Stimulated activated effector memory CD8-positive, alpha-beta T cell treated with anti-CD3 and anti-CD28 coated beads, Interleukin-12 subunit alpha, Interleukin-12 subunit beta, amount 100 ng/mL, for 72 hours (primary cell): ENCODE results near the gene SLC25A26.
"Not testable (repeated sequence)": the region's sequence is repeated elsewhere in the genome, so short reads cannot be mapped to it uniquely, and the experiment has no call there.

ENCODE experiments used
- ATAC-seq: fragments of 150-1000 bp; cut with Tn5 transposase; 2 replicates; pipeline ENCODE4 v1.10.0; 2021
- DNase-seq, 2 donors: peaks; one replicate each; pipeline ENCODE4 v3.0.0; 2021 to 2022; ENCODE audit warnings: low spot score in 2 of 2
- H3K27ac Mint-ChIP-seq: one replicate; pipeline ENCODE4 v1.8.0; 2022; ENCODE audit warnings: mild to moderate bottlenecking, mixed read lengths
- H3K36me3 Mint-ChIP-seq: one replicate; pipeline ENCODE4 v1.8.0; 2022; ENCODE audit warnings: mild to moderate bottlenecking, mixed read lengths
- H3K4me1 Mint-ChIP-seq: one replicate; pipeline ENCODE4 v1.8.0; 2022; ENCODE audit warnings: mixed read lengths
- H3K4me3 Mint-ChIP-seq: one replicate; pipeline ENCODE4 v1.8.0; 2022; ENCODE audit warnings: mild to moderate bottlenecking, mixed read lengths
- H3K9me3 Mint-ChIP-seq: one replicate; pipeline ENCODE4 v1.8.0; 2022; ENCODE audit warnings: mixed read lengths

Gene SLC25A26

DNA sequence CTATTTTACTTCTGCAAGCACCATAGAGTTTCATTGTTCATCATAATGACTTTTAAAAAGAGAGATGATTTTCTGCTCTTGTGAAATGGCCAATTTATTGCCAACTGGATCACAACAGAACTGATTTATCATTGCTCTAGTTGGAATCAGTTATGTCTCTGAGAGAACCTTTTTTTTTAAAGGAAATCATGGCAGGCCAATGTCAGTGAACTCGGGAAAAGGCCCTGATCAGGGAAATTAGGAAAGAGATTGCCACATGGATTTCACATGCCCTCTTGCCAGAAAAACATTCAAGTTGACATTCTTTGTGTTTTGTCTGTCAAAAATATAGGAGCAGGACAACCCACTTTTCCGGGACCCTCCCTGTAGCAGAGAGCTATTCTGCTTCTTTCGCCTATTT is 12.6 kb upstream of the SLC25A26 start:
- Mint-ChIP-seq H3K4me3 (no peak overlapping the region), H3K36me3 (no peaks in the 10 kb centered on the region), H3K27ac (no peak overlapping the region), H3K4me1 (no peaks in the 10 kb centered on the region), H3K9me3 (no peaks in the 10 kb centered on the region)
- ATAC-seq = no peak
- DNase-seq = no peak

DNA sequence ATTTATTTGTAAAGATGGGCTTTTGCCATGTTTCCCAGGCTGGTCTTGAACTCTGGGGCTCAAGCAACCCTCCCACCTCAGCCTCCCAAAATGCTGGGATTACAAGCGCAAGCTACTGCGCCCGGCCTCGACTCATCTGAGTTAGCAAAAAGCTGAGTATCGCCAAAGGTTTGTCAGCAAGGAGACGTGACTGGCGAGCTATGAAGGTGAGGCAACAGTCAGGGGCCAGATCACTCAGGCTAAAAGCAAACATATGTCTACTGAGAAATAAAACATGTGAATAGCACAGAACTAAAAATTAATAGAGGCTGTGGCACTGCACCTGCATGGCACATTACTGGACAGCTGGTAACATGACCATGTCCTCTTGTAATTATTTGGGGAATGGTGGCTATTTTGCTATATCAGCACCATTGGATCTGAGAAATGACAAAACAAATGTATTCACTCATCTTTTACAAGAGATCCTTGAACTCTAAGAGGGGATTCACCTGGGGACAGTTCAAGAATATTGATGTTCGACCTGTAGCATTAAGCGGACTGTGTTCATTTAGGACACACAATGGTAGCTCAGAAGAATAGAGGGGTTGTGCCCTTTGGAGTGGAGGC is 10.0 kb upstream of the SLC25A26 start:
- Mint-ChIP-seq H3K4me1 (no peaks in the 10 kb centered on the region), H3K36me3 (no peaks in the 10 kb centered on the region), H3K4me3 (no peak overlapping the region), H3K27ac (no peak overlapping the region), H3K9me3 (no peaks in the 10 kb centered on the region)
- ATAC-seq (no peak), DNase-seq (no peak)

DNA sequence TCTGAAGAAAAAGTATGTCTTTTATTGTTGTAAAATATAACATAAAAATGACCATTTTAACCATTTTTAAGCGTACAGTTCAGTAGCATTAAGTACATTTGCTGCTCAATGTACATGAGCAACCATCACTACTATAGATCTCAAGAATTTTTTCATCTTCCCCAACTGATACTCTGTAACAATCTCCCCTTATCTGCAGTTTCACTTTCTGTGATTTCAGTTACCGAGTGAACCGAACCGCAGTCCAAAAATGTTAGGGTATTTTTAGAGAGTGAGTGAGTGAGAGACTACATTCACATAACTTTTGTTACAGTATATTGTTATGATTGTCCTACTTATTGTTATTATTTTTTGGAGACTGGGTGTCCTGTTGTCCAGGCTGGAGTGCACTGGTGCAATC is 9.0 kb upstream of the SLC25A26 start:
- no peaks in the 10 kb centered on the region for H3K9me3 Mint-ChIP-seq
- no peaks in the 10 kb centered on the region for H3K4me1 Mint-ChIP-seq
- no peak overlapping the region for H3K4me3 Mint-ChIP-seq
- no peak for ATAC-seq
- H3K36me3 Mint-ChIP-seq = no peaks in the 10 kb centered on the region
- H3K27ac Mint-ChIP-seq = no peak overlapping the region
- no peak for DNase-seq

DNA sequence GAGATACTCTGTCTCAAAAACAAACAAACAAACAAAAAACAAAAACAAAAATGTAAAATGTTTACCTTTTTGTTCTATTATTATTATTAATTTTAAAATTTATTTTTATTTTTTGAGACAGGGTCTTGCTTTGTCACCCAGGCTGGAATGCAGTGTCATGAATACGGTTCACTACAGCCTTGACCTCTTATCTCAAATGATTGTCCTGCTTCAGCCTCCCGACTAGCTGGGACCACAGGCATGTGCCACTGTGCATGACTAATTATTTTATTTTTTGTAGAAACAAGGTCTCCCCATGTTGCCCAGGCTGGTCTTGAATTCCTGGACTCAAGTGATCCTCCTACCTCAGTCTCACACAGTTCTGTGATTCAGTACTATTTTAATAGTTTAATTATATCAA is 5.7 kb upstream of the SLC25A26 start:
- H3K9me3 Mint-ChIP-seq = no peaks in the 10 kb centered on the region
- DNase-seq (no peak), ATAC-seq (no peak)
- no peak overlapping the region for H3K27ac Mint-ChIP-seq
- peaks cover 6% of the 10 kb centered on the region for H3K4me1 Mint-ChIP-seq
- H3K4me3 Mint-ChIP-seq = no peak overlapping the region
- no peaks in the 10 kb centered on the region for H3K36me3 Mint-ChIP-seq

DNA sequence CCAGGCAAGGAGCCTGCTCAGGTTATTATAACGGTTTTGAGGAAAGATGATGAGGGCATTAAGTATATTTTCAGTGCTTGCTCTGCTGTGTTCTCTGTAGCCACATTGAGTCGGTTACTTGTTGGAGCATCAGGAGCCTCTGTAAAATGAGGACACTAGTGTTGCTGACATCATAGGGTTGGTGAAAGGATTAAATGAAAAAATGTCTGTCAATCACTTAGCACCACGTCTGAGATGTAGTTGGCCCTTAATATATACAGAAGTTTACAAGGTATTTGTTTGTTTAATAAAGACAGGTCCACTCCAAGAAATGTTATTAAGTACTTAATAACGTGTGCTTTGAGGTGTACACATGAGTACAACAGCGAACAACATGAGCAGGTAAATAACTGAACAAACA is 735 bp upstream of the SLC25A26 start:
- H3K36me3 Mint-ChIP-seq = peaks cover 31% of the 10 kb centered on the region
- peak overlapping the region; percentile 82 for H3K4me3 Mint-ChIP-seq
- H3K4me1 Mint-ChIP-seq = peaks cover 46% of the 10 kb centered on the region
- ATAC-seq (no peak), DNase-seq (no peak)
- peak overlapping the region; percentile 91 for H3K27ac Mint-ChIP-seq
- no peaks in the 10 kb centered on the region for H3K9me3 Mint-ChIP-seq

DNA sequence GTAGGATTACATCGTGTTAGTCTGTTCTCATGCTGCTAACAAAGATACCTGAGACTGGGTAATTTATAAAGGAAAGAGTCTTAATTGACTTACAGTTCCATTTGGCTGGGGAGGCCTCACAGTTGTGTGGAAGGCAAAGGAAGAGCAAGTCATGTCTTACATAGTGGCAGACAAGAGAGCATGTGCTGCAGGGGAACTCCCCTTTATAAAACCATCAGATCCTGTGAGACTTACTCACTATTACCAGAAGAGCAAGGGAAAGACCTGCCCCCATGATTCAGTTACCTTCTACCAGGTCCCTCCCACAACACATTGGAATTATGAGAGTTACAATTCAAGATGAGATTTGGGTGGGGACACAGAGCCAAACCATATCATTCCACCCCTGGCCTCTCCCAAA is 3.4 kb downstream of the SLC25A26 start:
- H3K27ac Mint-ChIP-seq = peak overlapping the region; percentile 33
- no peaks in the 10 kb centered on the region for H3K9me3 Mint-ChIP-seq
- DNase-seq (no peak), ATAC-seq (peak; percentile 67)
- H3K36me3 Mint-ChIP-seq = peaks cover 42% of the 10 kb centered on the region
- H3K4me3 Mint-ChIP-seq = no peak overlapping the region
- H3K4me1 Mint-ChIP-seq = peaks cover 65% of the 10 kb centered on the region

DNA sequence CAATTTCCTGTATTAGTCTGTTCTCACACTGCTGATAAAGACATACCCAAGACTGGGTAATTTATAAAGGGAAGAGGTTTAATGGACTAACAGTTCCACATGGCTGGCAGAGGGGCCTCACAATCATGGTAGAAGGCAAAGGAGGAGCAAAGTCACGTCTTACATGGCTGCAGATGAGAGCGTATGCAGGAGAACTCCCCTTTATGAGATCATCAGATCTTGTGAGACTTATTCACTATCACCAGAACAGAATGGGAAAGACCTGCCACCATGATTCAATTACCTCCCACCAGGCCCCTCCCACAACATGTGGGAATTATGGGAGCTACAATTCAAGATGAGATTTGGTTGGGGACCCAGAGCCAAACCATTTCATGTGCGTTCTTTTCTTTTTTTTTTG is 5.3 kb downstream of the SLC25A26 start:
- not testable (repeated sequence) for H3K27ac Mint-ChIP-seq, H3K4me3 Mint-ChIP-seq, ATAC-seq, DNase-seq, H3K9me3 Mint-ChIP-seq
- H3K36me3 Mint-ChIP-seq = peaks cover 38% of the 10 kb centered on the region
- H3K4me1 Mint-ChIP-seq = peaks cover 64% of the 10 kb centered on the region

DNA sequence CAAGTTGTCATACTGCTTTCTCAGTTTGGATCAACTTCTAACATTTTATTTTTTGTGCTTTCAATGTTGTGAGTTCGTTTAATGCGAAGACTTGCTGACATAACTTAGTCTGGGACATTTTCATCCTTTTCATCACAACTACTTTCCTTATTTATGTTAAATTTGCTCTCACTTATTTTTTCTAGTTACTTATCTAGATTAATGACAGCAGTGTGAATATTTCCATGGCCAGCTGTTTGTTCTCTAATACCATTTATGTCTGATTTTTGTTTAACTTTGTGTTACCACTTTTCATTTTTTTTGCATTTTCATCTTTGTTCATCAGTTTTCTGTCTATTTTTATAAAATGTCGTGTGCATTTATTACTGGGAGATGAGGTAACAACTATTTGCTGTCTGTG is 6.2 kb downstream of the SLC25A26 start:
- ATAC-seq = no peak
- Mint-ChIP-seq H3K36me3 (peaks cover 33% of the 10 kb centered on the region), H3K27ac (no peak overlapping the region), H3K4me3 (no peak overlapping the region), H3K4me1 (peaks cover 55% of the 10 kb centered on the region), H3K9me3 (no peaks in the 10 kb centered on the region)
- no peak for DNase-seq

DNA sequence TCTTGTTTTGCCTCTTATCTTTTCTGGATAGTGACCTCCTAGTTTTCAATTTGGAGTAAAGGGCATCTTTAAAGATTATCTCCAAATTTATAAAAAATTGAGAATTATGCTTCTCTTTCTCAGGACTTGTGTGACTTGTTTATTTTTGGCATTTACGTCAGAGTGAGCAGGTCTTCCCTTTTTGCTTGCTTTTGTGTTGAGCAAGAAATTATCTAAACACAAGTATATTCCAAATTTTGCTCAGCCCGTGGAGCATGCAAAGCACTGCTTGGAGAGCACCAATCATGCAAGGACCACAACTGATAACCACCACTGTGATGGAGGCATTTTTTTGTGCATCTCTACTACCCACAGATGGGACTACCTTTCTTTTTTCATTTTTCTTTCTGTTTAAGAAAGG is 7.1 kb downstream of the SLC25A26 start:
- Mint-ChIP-seq H3K4me3 (no peak overlapping the region), H3K27ac (no peak overlapping the region), H3K4me1 (peaks cover 60% of the 10 kb centered on the region), H3K9me3 (no peaks in the 10 kb centered on the region), H3K36me3 (peaks cover 25% of the 10 kb centered on the region)
- no peak for ATAC-seq
- no peak for DNase-seq

DNA sequence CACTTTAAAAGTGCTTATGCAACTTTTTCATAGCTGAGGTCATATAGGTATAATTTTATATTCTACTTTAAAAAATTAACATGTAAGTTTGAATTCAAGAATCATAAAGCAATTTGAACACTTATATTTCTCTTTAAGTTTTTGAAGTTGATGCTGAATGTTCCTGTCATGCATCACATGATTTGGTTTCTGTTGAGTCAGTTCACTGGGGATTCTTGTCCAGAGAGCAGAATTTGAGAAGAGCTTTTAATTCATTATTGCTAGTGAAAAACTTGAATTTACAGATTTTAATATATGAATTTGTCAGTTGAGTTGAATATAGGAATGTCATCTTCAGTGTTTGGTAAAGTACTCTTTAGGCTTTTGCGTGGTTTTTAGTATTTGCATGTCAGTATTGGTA is 7.9 kb downstream of the SLC25A26 start:
- no peak overlapping the region for H3K4me3 Mint-ChIP-seq
- peaks cover 19% of the 10 kb centered on the region for H3K36me3 Mint-ChIP-seq
- H3K4me1 Mint-ChIP-seq = peaks cover 52% of the 10 kb centered on the region
- no peak for ATAC-seq
- no peaks in the 10 kb centered on the region for H3K9me3 Mint-ChIP-seq
- no peak overlapping the region for H3K27ac Mint-ChIP-seq
- DNase-seq = no peak

DNA sequence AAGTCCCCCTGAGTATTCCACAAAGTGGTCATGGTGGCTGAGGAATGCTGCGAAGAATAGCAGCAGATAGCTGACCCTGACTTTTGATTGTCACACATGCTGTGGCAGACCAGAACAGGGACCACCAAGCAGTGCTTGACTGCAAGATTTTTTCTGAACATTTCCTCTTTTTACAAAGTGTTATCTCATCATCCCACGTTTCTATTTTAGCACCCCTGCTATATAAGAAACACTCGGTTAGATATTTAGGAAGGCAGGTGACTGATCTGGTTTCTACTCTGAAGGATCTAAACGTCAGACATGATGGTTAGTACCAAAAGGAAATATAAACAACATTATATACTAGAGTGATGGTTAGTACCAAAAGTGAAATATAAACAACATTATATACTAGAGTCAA is 9.1 kb downstream of the SLC25A26 start:
- Mint-ChIP-seq H3K36me3 (peaks cover 12% of the 10 kb centered on the region), H3K9me3 (no peaks in the 10 kb centered on the region)

DNA sequence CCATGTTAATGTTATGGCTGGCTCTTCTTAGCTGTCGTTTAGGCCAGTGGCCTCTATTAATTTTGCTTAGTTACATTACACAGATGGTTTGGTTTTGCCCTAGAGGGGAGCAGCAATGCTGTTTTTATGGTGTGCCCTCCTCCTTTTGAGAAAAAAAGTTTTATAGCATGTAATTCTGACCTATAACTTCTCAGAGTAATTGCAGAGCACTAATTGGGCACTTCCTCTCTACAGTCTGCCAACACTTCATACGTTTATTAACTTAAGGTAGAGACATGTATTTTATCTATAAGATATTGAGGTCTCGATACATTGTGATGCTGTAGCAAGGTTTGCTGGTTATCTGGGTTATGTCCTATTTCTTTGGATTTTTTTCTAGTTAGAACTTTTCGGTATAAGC is 12.2 kb downstream of the SLC25A26 start:
- Mint-ChIP-seq H3K36me3 (peaks cover 12% of the 10 kb centered on the region), H3K4me3 (no peak overlapping the region), H3K27ac (no peak overlapping the region), H3K9me3 (peaks cover 3% of the 10 kb centered on the region), H3K4me1 (peaks cover 32% of the 10 kb centered on the region)
- DNase-seq = no peak
- ATAC-seq = no peak

More for the DNA sequence above, 9.1 kb downstream of the SLC25A26 start:
- peaks cover 43% of the 10 kb centered on the region for H3K4me1 Mint-ChIP-seq
- no peak overlapping the region for H3K4me3 Mint-ChIP-seq
- H3K27ac Mint-ChIP-seq = no peak overlapping the region
- DNase-seq (no peak), ATAC-seq (no peak)

DNA sequence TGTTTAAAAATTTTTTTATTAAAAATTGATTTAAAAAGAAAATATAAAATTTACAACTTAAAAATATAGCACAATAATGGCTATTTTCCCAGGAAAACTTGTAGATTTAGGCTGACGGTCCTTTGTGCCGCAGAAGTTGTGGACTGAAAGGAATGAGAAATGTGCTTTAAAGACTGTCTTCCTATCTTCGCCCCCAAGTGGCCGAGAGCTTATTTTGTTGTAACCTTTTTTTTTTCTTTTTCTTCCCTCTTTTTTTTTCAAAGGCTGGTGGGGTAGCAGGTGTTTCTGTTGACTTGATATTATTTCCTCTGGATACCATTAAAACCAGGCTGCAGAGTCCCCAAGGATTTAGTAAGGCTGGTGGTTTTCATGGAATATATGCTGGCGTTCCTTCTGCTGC is 15.5 kb downstream of the SLC25A26 start:
- no peak overlapping the region for H3K27ac Mint-ChIP-seq
- peaks cover 41% of the 10 kb centered on the region for H3K4me1 Mint-ChIP-seq
- H3K36me3 Mint-ChIP-seq = peaks cover 33% of the 10 kb centered on the region
- H3K4me3 Mint-ChIP-seq = no peak overlapping the region
- no peak for DNase-seq
- H3K9me3 Mint-ChIP-seq = peaks cover 16% of the 10 kb centered on the region
- ATAC-seq = no peak

DNA sequence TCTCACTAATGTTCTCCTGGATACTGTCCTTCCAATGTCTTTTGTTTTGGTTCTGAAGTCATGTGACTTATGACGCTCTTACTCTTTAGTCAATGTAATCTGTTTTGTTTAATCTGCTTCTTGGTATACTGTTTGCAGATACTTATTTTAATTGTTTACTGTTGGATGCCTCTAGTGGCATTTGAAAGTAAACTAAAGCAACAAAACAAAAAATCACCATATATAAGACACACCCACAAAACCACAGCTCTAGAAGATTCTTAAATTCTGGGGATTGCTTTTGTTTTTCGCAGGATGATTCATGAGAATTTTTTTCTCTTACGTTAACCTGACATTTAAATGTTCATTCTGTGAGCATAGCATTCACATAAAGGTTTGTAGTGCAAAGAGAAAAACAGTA is 16.8 kb downstream of the SLC25A26 start:
- H3K36me3 Mint-ChIP-seq = peaks cover 34% of the 10 kb centered on the region
- ATAC-seq = no peak
- peaks cover 47% of the 10 kb centered on the region for H3K4me1 Mint-ChIP-seq
- H3K4me3 Mint-ChIP-seq = no peak overlapping the region
- no peak overlapping the region for H3K27ac Mint-ChIP-seq
- peaks cover 16% of the 10 kb centered on the region for H3K9me3 Mint-ChIP-seq
- DNase-seq = no peak

DNA sequence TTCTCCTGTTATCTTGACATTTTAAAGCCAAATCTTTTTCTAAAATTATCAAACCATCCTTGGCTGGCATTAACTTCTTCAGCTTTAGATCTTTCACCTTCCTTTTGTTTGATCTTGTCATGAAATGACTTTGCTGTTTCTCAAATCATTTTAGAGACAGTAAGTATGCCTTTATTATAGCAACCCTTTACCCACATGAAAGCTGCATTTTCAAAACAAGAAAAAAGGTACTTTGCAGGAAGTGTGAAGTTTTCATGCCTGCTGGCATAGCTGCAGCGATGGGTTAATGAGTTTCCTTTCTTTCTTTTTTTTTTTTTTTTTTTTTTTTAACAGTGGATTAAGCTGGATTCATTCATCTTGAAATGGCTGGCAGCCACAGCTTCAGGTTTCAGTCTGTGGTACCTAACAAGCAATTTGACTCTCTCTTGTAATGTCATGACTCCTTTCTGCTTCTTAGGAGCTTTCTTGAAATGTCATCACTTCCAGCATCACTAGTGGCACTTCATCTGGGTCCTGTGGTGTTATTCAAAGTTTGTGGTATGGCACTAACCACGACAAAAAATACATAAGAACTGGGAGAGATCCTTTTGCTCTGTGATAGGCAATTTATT is 18.8 kb downstream of the SLC25A26 start:
- H3K27ac Mint-ChIP-seq = peak overlapping the region; percentile 32
- H3K9me3 Mint-ChIP-seq = peaks cover 16% of the 10 kb centered on the region
- DNase-seq = no peak
- peaks cover 43% of the 10 kb centered on the region for H3K4me1 Mint-ChIP-seq
- peak; percentile 98 for ATAC-seq
- H3K36me3 Mint-ChIP-seq = peaks cover 54% of the 10 kb centered on the region
- no peak overlapping the region for H3K4me3 Mint-ChIP-seq

DNA sequence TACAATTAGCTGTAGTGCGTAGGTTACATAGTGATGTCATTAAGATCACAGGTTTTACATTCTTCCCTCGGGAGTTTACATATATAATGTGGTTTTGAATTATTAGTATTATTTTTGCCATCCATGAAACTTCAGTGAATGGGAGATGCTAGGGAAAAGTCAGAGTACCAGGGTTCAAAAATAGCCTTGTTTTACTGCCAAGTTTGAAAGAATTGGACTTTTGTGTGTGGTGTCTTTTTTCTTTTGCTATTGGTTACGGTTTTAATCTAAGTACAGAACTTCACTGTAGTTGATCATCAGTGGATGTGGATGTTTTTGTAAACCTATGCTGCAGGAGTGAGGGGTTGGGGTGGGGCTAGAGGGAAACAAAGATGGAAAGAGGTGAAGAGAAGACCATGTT is 20.7 kb downstream of the SLC25A26 start:
- H3K36me3 Mint-ChIP-seq = peaks cover 73% of the 10 kb centered on the region
- DNase-seq = no peak
- H3K27ac Mint-ChIP-seq = no peak overlapping the region
- H3K4me3 Mint-ChIP-seq = no peak overlapping the region
- H3K4me1 Mint-ChIP-seq = peaks cover 38% of the 10 kb centered on the region
- no peak for ATAC-seq
- peaks cover 16% of the 10 kb centered on the region for H3K9me3 Mint-ChIP-seq
